Activated CD4-positive, alpha-beta T cell treated with anti-CD3 and anti-CD28 coated beads for 1 hour (primary cell): ENCODE measurements around the gene HSPA1B.
"Not testable (repeated sequence)": the region's sequence is repeated elsewhere in the genome, so short reads cannot be mapped to it uniquely, and the experiment has no call there.

Experiments
- DNase-seq: peaks from one replicate; pipeline ENCODE4 v3.0.0-alpha.2; 2020

Gene HSPA1B

DNA sequence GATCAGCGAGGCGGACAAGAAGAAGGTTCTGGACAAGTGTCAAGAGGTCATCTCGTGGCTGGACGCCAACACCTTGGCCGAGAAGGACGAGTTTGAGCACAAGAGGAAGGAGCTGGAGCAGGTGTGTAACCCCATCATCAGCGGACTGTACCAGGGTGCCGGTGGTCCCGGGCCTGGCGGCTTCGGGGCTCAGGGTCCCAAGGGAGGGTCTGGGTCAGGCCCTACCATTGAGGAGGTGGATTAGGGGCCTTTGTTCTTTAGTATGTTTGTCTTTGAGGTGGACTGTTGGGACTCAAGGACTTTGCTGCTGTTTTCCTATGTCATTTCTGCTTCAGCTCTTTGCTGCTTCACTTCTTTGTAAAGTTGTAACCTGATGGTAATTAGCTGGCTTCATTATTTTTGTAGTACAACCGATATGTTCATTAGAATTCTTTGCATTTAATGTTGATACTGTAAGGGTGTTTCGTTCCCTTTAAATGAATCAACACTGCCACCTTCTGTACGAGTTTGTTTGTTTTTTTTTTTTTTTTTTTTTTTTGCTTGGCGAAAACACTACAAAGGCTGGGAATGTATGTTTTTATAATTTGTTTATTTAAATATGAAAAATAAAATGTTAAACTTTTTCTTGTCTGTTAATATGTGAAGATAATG, 2.2 kb downstream of the HSPA1B start:
- no peak for DNase-seq

- DNase-seq = no peak
These were observed 3.4 kb downstream of the HSPA1B start for GRCh38 chr6:31830886-31831335.

- no peak for DNase-seq
These were observed 4.0 kb downstream of the HSPA1B start for GRCh38 chr6:31831350-31832215.

GRCh38 chr6:31834367-31835250, 7.1 kb downstream of the HSPA1B start:
- DNase-seq = peak; percentile 75

DNA sequence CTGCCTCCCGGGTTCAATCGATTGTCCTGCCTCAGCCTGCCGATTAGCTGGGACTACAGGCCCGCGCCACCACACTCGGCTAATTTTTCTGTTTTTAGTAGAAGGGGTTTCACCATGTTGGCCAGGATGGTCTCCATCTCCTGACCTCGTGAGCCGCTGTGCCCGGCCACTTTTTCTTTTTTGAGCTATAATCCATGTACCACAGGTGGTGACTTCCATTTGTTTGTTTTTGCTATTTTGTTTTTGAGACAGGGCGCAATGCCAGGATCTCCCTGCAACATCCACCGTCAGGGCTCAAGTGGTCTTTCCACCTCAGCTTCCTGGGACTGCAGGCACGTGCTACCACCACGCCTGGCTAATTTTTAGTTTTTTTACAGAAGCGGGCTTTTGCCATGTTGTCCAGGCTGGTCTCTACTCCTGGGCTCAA, 8.5 kb downstream of the HSPA1B start:
- DNase-seq = no peak

- no peak for DNase-seq
These were observed 9.2 kb downstream of the HSPA1B start for GRCh38 chr6:31836474-31837368.

DNA sequence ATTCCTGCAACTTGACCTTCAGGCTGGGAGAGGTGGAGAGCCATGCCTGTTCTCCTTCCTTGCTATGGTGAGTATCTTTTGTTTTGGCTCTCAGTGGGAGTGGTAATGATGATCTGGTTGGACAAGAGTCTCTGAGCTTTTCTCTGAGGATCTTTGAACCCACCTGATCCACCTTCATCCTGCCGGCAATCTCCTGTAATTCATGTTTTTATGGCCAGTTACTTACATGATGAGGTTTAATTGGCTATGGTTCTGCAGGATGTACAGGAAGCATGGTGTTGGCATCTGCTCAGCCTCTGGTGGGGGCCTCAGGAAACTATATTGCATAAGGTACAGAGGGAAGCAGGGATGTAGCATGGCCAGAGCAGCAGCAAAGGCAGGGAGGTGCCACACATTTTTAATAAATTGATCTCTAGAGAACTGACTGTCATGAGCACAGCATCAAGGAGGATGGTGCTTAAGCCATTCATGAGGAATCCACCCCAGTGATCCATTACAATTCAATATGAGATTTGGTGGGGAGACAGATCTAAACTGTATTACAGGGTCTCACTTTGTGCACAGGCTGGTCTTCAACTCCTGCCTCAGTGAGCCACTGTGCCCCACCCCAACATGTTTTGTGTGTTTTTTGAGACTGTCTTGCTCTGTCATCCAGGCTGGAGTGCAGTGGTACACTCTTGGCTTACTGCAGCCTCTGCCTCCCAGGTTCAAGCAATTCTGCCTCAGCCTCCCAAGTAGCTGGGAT, 10.0 kb downstream of the HSPA1B start:
- no peak for DNase-seq

- DNase-seq = not testable (repeated sequence)
These were observed 10.6 kb downstream of the HSPA1B start for GRCh38 chr6:31838114-31838553.

- DNase-seq = no peak
These were observed 11.4 kb downstream of the HSPA1B start for GRCh38 chr6:31838968-31839367.

GRCh38 chr6:31839779-31840126, 12.2 kb downstream of the HSPA1B start:
- DNase-seq = not testable (repeated sequence)

GRCh38 chr6:31842053-31842452, 14.5 kb downstream of the HSPA1B start:
- DNase-seq = no peak

GRCh38 chr6:31844507-31844906, 17.0 kb downstream of the HSPA1B start:
- DNase-seq = no peak

GRCh38 chr6:31847276-31847978, 19.9 kb downstream of the HSPA1B start:
- DNase-seq = no peak

- DNase-seq = no peak
These were observed 23.4 kb downstream of the HSPA1B start for GRCh38 chr6:31850765-31851484.

GRCh38 chr6:31851485-31851832, 23.9 kb downstream of the HSPA1B start:
- DNase-seq = no peak

DNA sequence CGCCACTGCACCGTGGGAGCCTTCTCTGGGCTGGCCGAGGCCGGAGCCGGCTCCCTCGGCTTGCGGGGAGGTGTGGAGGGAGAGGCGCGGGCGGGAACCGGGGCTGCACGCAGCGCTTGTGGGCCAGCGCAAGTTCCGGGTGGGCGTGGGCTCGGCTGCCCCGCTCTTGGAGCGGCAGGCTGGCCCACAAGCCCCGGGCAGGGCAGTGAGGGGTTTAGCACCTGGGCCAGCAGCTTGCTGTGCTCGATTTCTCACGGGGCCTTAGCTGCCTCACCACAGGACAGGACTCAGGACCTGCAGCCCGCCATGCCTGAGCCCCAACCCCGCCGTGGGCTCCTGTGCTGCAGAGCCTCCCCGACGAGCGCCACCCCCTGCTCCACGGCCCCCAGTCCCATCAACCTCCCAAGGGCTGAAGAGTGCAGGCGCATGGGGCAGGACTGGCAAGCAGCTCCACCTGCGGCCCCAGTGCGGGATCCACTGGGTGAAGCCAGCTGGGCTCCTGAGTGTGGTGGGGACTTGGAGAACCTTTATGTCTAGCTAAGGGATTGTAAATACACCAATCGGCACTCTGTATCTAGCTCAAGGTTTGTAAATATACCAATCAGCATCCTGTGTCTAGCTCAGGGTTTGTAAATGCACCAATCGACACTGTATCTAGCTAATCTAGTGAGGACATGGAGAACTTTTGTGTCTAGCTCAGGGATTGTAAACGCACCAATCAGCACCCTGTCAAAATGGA, 24.6 kb downstream of the HSPA1B start:
- not testable (repeated sequence) for DNase-seq

- DNase-seq = not testable (repeated sequence)
These were observed 30.2 kb downstream of the HSPA1B start for GRCh38 chr6:31857774-31858173.

- DNase-seq = no peak
These were observed 31.2 kb downstream of the HSPA1B start for GRCh38 chr6:31858707-31859106.

- no peak for DNase-seq
These were observed 32.4 kb downstream of the HSPA1B start for GRCh38 chr6:31859923-31860322.
